Thyroid gland (tissue), 4 donors: ENCODE data around the gene UBE2D1. TPM values are rescaled to one million over a fixed set of nuclear protein-coding genes. Genes with fewer than 3 reads are reported as not detected.
A peak's percentile ranks its signal among the peaks of the same experiment; 100 is the strongest.

Experiments used
- DNase-seq, 2 donors: peaks; one replicate each; pipeline ENCODE4 v3.0.0-alpha.2; 2019
- H3K27ac ChIP-seq, 3 donors: fragments of 200-600 bp; sonication (generic); 1 replicate in 2 of 3; 2 replicates in 1 of 3; pipeline ENCODE4 v1.5.1; 2016 to 2019; ENCODE audit warnings: mild to moderate bottlenecking in 1 of 3, moderate library complexity in 1 of 3
- H3K27me3 ChIP-seq: fragments of 200-600 bp; sonication (generic); one replicate; pipeline ENCODE4 v1.5.1; 2019
- H3K36me3 ChIP-seq, 2 donors: fragments of 200-600 bp; sonication (generic); one replicate each; pipeline ENCODE4 v1.5.1; 2016 to 2019
- H3K4me1 ChIP-seq, 2 donors: fragments of 200-600 bp; sonication (generic); one replicate each; pipeline ENCODE4 v1.5.1; 2017 to 2019
- H3K4me3 ChIP-seq, 3 donors: fragments of 200-600 bp; sonication (generic); replicated peaks in 1 of 3; 1 replicate in 2 of 3; 2 replicates in 1 of 3; pipeline ENCODE4 v1.5.1; 2016; ENCODE audit warnings: mild to moderate bottlenecking in 1 of 3
- H3K9me3 ChIP-seq: fragments of 200-600 bp; sonication (generic); one replicate; pipeline ENCODE4 v1.5.1; 2017
- POLR2A ChIP-seq, 2 donors: fragments of 450-650 bp; IDR thresholded peaks; one replicate each; pipeline ENCODE4 v1.6.1; 2017; ENCODE audit warnings: antibody characterized with exemption in 2 of 2, mild to moderate bottlenecking in 2 of 2, moderate library complexity in 1 of 2
- WGBS, 2 donors: methylation state at CpG; one replicate each; pipeline ENCODE4 v1.1.5; 2017; 5-methylcytosine and 5-hydroxymethylcytosine counted together
- intact Hi-C: fragments of 100-400 bp; cut with DNase I; formaldehyde crosslinking; loops from one replicate; pipeline ENCODE4 v1.15.1; 2023
- total RNA-seq, 4 donors: library from RNA; depleted of rRNA; stranded (reverse); fragments of >200 nt; gene quantifications; one replicate each; pipeline ENCODE4 v1.2.3, GENCODE V29; 2016
- TF ChIP-seq, protein P1 (sequence below), 6 experiments: fragments of 200-600 bp in 3 of 6; fragments of 450-650 bp in 3 of 6; sonication (generic) in 3 of 6; IDR thresholded peaks; one replicate each; pipeline ENCODE4 v1.5.1; 2016 to 2019; ENCODE audit warnings: antibody characterized with exemption in 6 of 6, mild to moderate bottlenecking in 2 of 6, inconsistent platforms in 1 of 6, moderate library complexity in 1 of 6

UBE2D1 gene
- total RNA-seq, 4 donors from 2014 or later, result 11.3 to 25.4 (median 18.7) TPM

DNA sequence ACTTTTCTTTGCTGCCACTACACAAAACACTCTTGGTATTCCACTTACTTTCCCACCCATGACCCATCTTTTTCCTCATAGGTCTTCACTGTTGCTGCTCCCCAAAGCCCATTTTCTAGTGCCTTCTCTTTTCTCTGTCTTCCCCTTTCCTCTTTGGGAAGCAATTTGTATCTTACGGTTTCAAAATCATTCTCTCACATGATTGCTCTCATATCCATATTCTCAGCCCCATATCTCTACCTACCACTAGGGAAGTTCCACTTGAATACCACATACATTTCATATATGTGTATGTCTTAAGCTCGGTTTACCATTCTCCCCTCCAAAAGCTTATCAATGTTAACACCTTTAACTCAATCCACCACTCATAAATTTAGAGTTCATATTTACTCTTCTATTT is 3.2 kb upstream of the UBE2D1 start:
- H3K9me3 ChIP-seq, result no peaks in the 10 kb centered on the region
- no peak for DNase-seq
- no peaks in the 10 kb centered on the region for H3K36me3 ChIP-seq
- H3K4me3 ChIP-seq, result no peak overlapping the region
- 90 to 92% methylated on average over 2 of the region's 2 CpGs for WGBS, 2 donors
- intact Hi-C loops, result no loop called here
- H3K4me1 ChIP-seq, result peaks cover 0 to 8% of the 10 kb centered on the region in 2 donors
- H3K27ac ChIP-seq, result no peak overlapping the region
- TF ChIP-seq, protein P1, sequence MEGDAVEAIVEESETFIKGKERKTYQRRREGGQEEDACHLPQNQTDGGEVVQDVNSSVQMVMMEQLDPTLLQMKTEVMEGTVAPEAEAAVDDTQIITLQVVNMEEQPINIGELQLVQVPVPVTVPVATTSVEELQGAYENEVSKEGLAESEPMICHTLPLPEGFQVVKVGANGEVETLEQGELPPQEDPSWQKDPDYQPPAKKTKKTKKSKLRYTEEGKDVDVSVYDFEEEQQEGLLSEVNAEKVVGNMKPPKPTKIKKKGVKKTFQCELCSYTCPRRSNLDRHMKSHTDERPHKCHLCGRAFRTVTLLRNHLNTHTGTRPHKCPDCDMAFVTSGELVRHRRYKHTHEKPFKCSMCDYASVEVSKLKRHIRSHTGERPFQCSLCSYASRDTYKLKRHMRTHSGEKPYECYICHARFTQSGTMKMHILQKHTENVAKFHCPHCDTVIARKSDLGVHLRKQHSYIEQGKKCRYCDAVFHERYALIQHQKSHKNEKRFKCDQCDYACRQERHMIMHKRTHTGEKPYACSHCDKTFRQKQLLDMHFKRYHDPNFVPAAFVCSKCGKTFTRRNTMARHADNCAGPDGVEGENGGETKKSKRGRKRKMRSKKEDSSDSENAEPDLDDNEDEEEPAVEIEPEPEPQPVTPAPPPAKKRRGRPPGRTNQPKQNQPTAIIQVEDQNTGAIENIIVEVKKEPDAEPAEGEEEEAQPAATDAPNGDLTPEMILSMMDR (IDR thresholded peaks at IDR 0.05), result no peak
- TF ChIP-seq POLR2A (IDR thresholded peaks at IDR 0.05), result no peak
- no peaks in the 10 kb centered on the region for H3K27me3 ChIP-seq

DNA sequence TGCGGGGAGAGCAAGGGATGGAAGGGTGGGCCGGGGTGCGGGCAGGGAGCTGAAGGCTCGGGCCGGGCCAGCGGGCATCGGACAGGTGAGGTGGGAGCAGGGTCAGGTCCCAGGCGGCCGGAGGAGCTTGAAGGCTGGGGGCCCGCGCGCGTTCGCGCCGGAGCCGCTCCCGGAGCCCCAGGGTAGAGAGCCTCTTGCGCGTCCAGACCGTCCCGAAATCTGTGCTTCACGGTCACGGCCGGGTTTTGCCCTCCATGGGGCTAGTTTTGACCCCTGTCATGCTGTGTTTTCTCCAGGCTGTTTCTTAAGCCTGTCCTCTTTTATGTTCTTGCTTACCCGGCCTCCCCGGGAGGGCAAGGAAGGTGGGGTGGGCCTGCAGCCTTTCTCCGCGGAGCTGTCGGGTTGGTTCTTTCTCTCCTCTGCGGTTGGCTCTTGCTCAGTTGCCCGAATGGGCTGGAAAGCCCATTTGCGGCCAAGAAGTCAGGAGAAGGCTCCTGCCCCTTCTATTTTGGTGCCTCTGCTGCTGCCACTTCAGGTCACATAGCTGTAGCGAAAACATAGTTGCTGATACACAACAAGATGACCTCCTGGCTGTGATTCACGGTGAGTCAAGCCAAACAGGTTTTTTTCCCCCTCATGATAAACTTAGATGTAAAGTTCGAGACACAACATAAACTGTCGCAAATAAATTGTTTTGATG is 650 bp downstream of the UBE2D1 start:
- Histone ChIP-seq H3K27ac (peak overlapping the region in 2 of 3 donors; percentile 46 to 73), H3K36me3 (no peaks in the 10 kb centered on the region), H3K9me3 (no peaks in the 10 kb centered on the region), H3K4me1 (peaks cover 0 to 8% of the 10 kb centered on the region in 2 donors), H3K4me3 (peak overlapping the region; percentile 34 to 87 (median 56)), H3K27me3 (no peaks in the 10 kb centered on the region)
- 6 to 7% methylated on average over 18 to 19 of the region's 37 CpGs for WGBS, 2 donors
- intact Hi-C loops, result no loop called here
- no peak for TF ChIP-seq POLR2A (IDR thresholded peaks at IDR 0.05)
- TF ChIP-seq, protein P1 (IDR thresholded peaks at IDR 0.05), result no peak
- peak; percentile 42 for DNase-seq

DNA sequence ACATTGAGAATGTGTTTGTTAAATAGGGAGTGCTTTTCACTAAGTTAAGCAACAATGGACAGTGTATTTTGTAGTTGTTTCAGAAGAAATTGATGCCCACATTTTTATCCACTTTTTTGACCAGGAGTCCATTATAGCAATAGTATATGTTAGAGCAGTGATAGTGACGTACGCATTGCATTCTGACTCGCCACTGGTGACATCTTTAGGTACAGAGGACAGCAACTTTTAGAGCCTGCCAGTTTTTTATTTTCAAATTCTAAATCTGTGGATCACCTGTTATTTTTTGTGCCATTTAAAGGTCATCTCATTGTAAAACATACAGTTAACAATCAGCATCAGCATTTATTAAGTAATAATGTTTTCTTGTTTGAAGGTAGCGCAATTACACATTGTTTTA is 1.4 kb downstream of the UBE2D1 start:
- Histone ChIP-seq H3K27me3 (no peaks in the 10 kb centered on the region), H3K9me3 (no peaks in the 10 kb centered on the region), H3K36me3 (no peaks in the 10 kb centered on the region), H3K4me1 (peaks cover 0 to 8% of the 10 kb centered on the region in 2 donors), H3K4me3 (no peak overlapping the region), H3K27ac (no peak overlapping the region)
- 94 to 97% methylated on average over 4 of the region's 4 CpGs for WGBS, 2 donors
- DNase-seq, result no peak
- no peak for TF ChIP-seq POLR2A (IDR thresholded peaks at IDR 0.05)
- TF ChIP-seq, protein P1 (IDR thresholded peaks at IDR 0.05), result no peak
- intact Hi-C loops, result no loop called here

DNA sequence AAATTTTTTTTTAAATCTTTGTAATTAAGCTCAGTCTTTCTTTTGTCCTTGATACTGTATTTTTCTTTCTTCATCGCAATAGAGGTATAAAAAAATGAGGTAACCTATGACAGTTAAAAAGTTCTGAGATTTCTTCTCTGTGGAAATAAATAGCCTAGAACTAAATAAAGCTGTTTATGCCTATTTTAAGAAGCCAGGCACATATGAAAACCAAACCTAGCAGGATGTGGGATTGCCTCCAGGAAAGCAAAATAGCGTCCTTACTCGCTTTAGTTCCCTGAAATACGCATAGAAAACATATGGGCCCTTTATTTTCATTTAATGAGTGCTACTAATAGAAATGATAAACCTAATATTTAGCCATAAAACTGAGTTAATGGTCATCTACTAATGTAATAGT is 6.6 kb downstream of the UBE2D1 start:
- WGBS, 2 donors, result 82 to 83% methylated on average over 4 of the region's 4 CpGs
- TF ChIP-seq POLR2A (IDR thresholded peaks at IDR 0.05), result no peak
- TF ChIP-seq, protein P1 (IDR thresholded peaks at IDR 0.05), result no peak
- intact Hi-C loops, result no loop called here

DNA sequence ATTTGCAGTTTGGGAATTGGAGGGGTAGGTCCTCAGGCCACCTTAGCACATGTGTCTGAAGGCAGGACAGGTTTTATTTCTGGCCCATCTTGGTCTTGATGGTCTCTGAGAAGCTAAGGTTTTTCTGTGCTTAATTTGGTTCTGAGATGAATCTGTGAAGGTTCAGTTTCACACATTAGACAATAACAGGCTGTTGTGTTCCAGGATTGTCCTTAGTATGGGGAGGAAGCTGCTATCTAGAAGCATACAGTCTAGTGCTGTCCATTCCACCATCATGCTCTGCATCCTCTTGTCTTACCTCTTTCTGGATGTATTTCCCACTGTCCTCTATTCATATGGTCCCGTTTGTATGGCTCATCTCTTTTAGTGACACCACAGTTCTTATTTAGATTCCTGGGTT is 7.1 kb downstream of the UBE2D1 start:
- Histone ChIP-seq H3K36me3 (no peaks in the 10 kb centered on the region), H3K4me1 (no peaks in the 10 kb centered on the region), H3K27me3 (no peaks in the 10 kb centered on the region), H3K9me3 (no peaks in the 10 kb centered on the region), H3K4me3 (no peak overlapping the region), H3K27ac (no peak overlapping the region)
- intact Hi-C loops, result no loop called here
- no peak for DNase-seq
- TF ChIP-seq POLR2A (IDR thresholded peaks at IDR 0.05), result no peak
- TF ChIP-seq, protein P1 (IDR thresholded peaks at IDR 0.05), result no peak
- WGBS, 2 donors, result 86 to 95% methylated on average over 1 of the region's 1 CpG

More for the DNA sequence above, 6.6 kb downstream of the UBE2D1 start:
- no peaks in the 10 kb centered on the region for H3K36me3 ChIP-seq
- no peaks in the 10 kb centered on the region for H3K27me3 ChIP-seq
- no peak overlapping the region for H3K27ac ChIP-seq
- H3K9me3 ChIP-seq, result no peaks in the 10 kb centered on the region
- peaks cover 0 to under 1% of the 10 kb centered on the region in 2 donors for H3K4me1 ChIP-seq
- DNase-seq, result no peak
- no peak overlapping the region for H3K4me3 ChIP-seq
